ENCODE measurements around the gene PLXNA4. TPM values are rescaled to one million over a fixed set of nuclear protein-coding genes. Genes with fewer than 3 reads are reported as not detected.

PLXNA4 gene
- total and polyA plus RNA-seq, 9 of the 15 experiments (the other 6 are each of a cell fraction or from before 2014, with no cell fraction given), result under 0.01 to 0.09 TPM; not detected in 7

DNA sequence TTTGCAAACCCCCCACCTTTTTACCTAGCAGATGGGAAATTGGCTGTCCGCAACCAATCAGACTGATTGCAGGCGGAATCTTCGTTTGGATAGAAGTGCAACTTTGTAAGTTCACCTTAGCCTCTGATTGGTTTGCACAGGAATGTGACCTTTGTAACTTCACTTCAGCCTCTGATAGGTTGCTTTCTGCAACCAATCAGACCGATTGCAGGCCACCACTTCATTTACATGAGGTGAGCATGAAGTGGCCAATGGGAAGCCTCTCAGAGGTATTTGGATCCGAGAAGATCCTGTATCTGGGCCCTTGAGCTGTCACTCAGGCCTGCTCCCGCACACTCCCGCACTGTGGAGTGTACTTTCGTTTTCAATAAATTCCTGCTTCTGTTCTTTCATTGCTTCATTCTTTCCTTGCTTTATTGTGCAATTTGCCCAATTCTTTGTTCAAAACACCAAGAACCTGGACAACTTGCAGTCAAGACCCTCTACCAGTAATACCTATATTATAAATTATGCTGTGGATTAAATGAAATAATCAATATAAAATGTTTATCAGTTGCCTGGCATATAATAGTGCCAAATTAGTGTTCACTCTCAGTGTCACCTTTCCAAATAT, 491.4 kb downstream of the PLXNA4 start (continued):
- TF ChIP-seq ZNF217 (CRISPR knock-in tag; IDR thresholded peaks at IDR 0.05) (no peak), ZNF695 (CRISPR knock-in tag; IDR thresholded peaks at IDR 0.05) (no peak), HSF4 (CRISPR knock-in tag; IDR thresholded peaks at IDR 0.05; ENCODE audit: borderline replicate concordance) (no peak), ZNF133 (CRISPR knock-in tag; IDR thresholded peaks at IDR 0.05) (no peak), ZNF561 (CRISPR knock-in tag; conservative IDR thresholded peaks at IDR 0.05) (no peak), TCFL5 (CRISPR knock-in tag; conservative IDR thresholded peaks at IDR 0.05) (no peak), L3MBTL2 (IDR thresholded peaks at IDR 0.05) (peak; percentile 45; the same call in 1 of the 2 replicates), MAFK (IDR thresholded peaks at IDR 0.05; ENCODE audit: low read length) (no peak), RFX7 (CRISPR knock-in tag; IDR thresholded peaks at IDR 0.05) (no peak), FOS (IDR thresholded peaks at IDR 0.05; ENCODE audit: extremely low read depth, insufficient read length) (peak; percentile 61), GTF2F1 (IDR thresholded peaks at IDR 0.05; ENCODE audit: low read depth, low read length) (no peak), ZNF41 (CRISPR knock-in tag; conservative IDR thresholded peaks at IDR 0.05) (no peak), NR2C2 (CRISPR knock-in tag; IDR thresholded peaks at IDR 0.05) (no peak), NR2C2 (tag; IDR thresholded peaks at IDR 0.05) (peak; percentile 33), RNF2 (IDR thresholded peaks at IDR 0.05) (no peak), PHTF2 (CRISPR knock-in tag; IDR thresholded peaks at IDR 0.05) (no peak), CHCHD3 (CRISPR knock-in tag; IDR thresholded peaks at IDR 0.05) (no peak)
- TF ChIP-seq, protein P1, sequence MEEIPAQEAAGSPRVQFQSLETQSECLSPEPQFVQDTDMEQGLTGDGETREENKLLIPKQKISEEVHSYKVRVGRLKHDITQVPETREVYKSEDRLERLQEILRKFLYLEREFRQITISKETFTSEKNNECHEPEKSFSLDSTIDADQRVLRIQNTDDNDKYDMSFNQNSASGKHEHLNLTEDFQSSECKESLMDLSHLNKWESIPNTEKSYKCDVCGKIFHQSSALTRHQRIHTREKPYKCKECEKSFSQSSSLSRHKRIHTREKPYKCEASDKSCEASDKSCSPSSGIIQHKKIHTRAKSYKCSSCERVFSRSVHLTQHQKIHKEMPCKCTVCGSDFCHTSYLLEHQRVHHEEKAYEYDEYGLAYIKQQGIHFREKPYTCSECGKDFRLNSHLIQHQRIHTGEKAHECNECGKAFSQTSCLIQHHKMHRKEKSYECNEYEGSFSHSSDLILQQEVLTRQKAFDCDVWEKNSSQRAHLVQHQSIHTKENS (CRISPR knock-in tag; IDR thresholded peaks at IDR 0.05), result no peak
- TF ChIP-seq, protein P2, sequence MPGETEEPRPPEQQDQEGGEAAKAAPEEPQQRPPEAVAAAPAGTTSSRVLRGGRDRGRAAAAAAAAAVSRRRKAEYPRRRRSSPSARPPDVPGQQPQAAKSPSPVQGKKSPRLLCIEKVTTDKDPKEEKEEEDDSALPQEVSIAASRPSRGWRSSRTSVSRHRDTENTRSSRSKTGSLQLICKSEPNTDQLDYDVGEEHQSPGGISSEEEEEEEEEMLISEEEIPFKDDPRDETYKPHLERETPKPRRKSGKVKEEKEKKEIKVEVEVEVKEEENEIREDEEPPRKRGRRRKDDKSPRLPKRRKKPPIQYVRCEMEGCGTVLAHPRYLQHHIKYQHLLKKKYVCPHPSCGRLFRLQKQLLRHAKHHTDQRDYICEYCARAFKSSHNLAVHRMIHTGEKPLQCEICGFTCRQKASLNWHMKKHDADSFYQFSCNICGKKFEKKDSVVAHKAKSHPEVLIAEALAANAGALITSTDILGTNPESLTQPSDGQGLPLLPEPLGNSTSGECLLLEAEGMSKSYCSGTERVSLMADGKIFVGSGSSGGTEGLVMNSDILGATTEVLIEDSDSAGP (CRISPR knock-in tag; IDR thresholded peaks at IDR 0.05), result no peak
- TF ChIP-seq, protein P3, sequence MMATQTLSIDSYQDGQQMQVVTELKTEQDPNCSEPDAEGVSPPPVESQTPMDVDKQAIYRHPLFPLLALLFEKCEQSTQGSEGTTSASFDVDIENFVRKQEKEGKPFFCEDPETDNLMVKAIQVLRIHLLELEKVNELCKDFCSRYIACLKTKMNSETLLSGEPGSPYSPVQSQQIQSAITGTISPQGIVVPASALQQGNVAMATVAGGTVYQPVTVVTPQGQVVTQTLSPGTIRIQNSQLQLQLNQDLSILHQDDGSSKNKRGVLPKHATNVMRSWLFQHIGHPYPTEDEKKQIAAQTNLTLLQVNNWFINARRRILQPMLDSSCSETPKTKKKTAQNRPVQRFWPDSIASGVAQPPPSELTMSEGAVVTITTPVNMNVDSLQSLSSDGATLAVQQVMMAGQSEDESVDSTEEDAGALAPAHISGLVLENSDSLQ (IDR thresholded peaks at IDR 0.05), result peak; percentile 98
- TF ChIP-seq, protein P4, sequence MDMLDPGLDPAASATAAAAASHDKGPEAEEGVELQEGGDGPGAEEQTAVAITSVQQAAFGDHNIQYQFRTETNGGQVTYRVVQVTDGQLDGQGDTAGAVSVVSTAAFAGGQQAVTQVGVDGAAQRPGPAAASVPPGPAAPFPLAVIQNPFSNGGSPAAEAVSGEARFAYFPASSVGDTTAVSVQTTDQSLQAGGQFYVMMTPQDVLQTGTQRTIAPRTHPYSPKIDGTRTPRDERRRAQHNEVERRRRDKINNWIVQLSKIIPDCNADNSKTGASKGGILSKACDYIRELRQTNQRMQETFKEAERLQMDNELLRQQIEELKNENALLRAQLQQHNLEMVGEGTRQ (CRISPR knock-in tag; IDR thresholded peaks at IDR 0.05), result peak; percentile 56
